ENCODE measurements around the gene ENDOU. TPM values are rescaled to one million over a fixed set of nuclear protein-coding genes. Genes with fewer than 3 reads are reported as not detected.

ENDOU gene
- total RNA-seq, 6 donors from 2014 or later: 0.14 to 2.1 (median 0.83) TPM; not detected in 2

- TF ChIP-seq POLR2AphosphoS5 (IDR thresholded peaks at IDR 0.05) (no peak), CTCF (IDR thresholded peaks at IDR 0.05) (no peak), POLR2A (IDR thresholded peaks at IDR 0.05) (no peak), EP300 (IDR thresholded peaks at IDR 0.05) (no peak)
- Histone ChIP-seq H3K27ac (no peak overlapping the region), H3K36me3 (peaks cover 0 to 29% (median 8%) of the 10 kb centered on the region in 4 donors), H3K4me3 (no peak overlapping the region), H3K4me1 (peaks cover 6 to 11% (median 9%) of the 10 kb centered on the region in 4 donors), H3K9me3 (no peaks in the 10 kb centered on the region), H3K27me3 (no peaks in the 10 kb centered on the region)
- DNase-seq: no peak
- no peak for ATAC-seq (ENCODE audit: low FRiP score in 2 of 2)
- WGBS, 2 donors: 89 to 92% methylated on average over 2 of the region's 2 CpGs
Observed at GRCh38 chr12:47700263-47700662, 25.0 kb downstream of the ENDOU start.

GRCh38 chr12:47698631-47699030, 26.7 kb downstream of the ENDOU start:
- WGBS, 2 donors: 93 to 95% methylated on average over 7 of the region's 7 CpGs
- H3K36me3 ChIP-seq: peaks cover 0 to 40% (median 8%) of the 10 kb centered on the region in 4 donors
- no peak for TF ChIP-seq POLR2A (IDR thresholded peaks at IDR 0.05)

GRCh38 chr12:47698055-47698454, 27.2 kb downstream of the ENDOU start:
- Histone ChIP-seq H3K4me1 (no peaks in the 10 kb centered on the region), H3K9me3 (no peaks in the 10 kb centered on the region), H3K27me3 (no peaks in the 10 kb centered on the region), H3K4me3 (no peak overlapping the region), H3K27ac (no peak overlapping the region), H3K36me3 (peaks cover 0 to 46% (median 8%) of the 10 kb centered on the region in 4 donors)
- ATAC-seq (ENCODE audit: low FRiP score in 2 of 2): no peak
- DNase-seq: no peak
- TF ChIP-seq CTCF (IDR thresholded peaks at IDR 0.05) (no peak), EP300 (IDR thresholded peaks at IDR 0.05) (no peak), POLR2AphosphoS5 (IDR thresholded peaks at IDR 0.05) (no peak), POLR2A (IDR thresholded peaks at IDR 0.05) (no peak)
- 66 to 79% methylated on average over 4 of the region's 4 CpGs for WGBS, 2 donors

More at GRCh38 chr12:47698631-47699030, 26.7 kb downstream of the ENDOU start:
- Histone ChIP-seq H3K27ac (no peak overlapping the region), H3K9me3 (no peaks in the 10 kb centered on the region), H3K4me3 (no peak overlapping the region), H3K27me3 (no peaks in the 10 kb centered on the region), H3K4me1 (no peaks in the 10 kb centered on the region)
- DNase-seq (no peak), ATAC-seq (ENCODE audit: low FRiP score in 2 of 2) (no peak)

GRCh38 chr12:47689215-47689614, 36.1 kb downstream of the ENDOU start:
- WGBS, 2 donors: 98 to 100% methylated on average over 2 of the region's 2 CpGs
- Histone ChIP-seq H3K4me1 (no peaks in the 10 kb centered on the region), H3K9me3 (no peaks in the 10 kb centered on the region), H3K4me3 (no peak overlapping the region), H3K36me3 (peaks cover 0 to 40% (median 8%) of the 10 kb centered on the region in 4 donors), H3K27me3 (no peaks in the 10 kb centered on the region), H3K27ac (no peak overlapping the region)
- ATAC-seq (ENCODE audit: low FRiP score in 2 of 2) (no peak), DNase-seq (no peak)
- no peak for TF ChIP-seq POLR2AphosphoS5 (IDR thresholded peaks at IDR 0.05)
- TF ChIP-seq POLR2A (IDR thresholded peaks at IDR 0.05): no peak
- TF ChIP-seq EP300 (IDR thresholded peaks at IDR 0.05): no peak
- no peak for TF ChIP-seq CTCF (IDR thresholded peaks at IDR 0.05)

- ATAC-seq (ENCODE audit: low FRiP score in 2 of 2): no peak
- H3K9me3 ChIP-seq: no peaks in the 10 kb centered on the region
- H3K36me3 ChIP-seq: peaks cover 0 to 32% (median 7%) of the 10 kb centered on the region in 4 donors
- 82 to 91% methylated on average over 3 of the region's 3 CpGs for whole genome bisulfite sequencing, 2 donors
- no peak overlapping the region for H3K27ac ChIP-seq
- TF ChIP-seq POLR2AphosphoS5 (IDR thresholded peaks at IDR 0.05) (no peak), EP300 (IDR thresholded peaks at IDR 0.05) (no peak), CTCF (IDR thresholded peaks at IDR 0.05) (no peak), POLR2A (IDR thresholded peaks at IDR 0.05) (no peak)
- DNase-seq: no peak
- no peaks in the 10 kb centered on the region for H3K27me3 ChIP-seq
- H3K4me1 ChIP-seq: no peaks in the 10 kb centered on the region
- H3K4me3 ChIP-seq: no peak overlapping the region
Observed at GRCh38 chr12:47687636-47688035, 37.7 kb downstream of the ENDOU start.

All from upper lobe of left lung (tissue), 6 donors.